CD1c-positive myeloid dendritic cell (primary cell): ENCODE results near the gene ZNF860.

ENCODE experiments used
- DNase-seq: peaks from one replicate; pipeline ENCODE4 v3.0.0-alpha.2; 2016; ENCODE audit errors: extremely low spot score

ZNF860 gene

GRCh38 chr3:31981206-31982181 lies at the start of gene ZNF860, which contains the start of gene OSBPL10:
Gene ZNF860 (plus strand): TSS chr3:31981750. CDS start chr3:31989080, 7,330 bp downstream.
Gene OSBPL10 (minus strand): TSS chr3:31981262. CDS start chr3:31981179, 83 bp downstream.
- DNase-seq: peak; percentile 67

GRCh38 chr3:31932990-31933389 lies 48.6 kb upstream of the ZNF860 start:
- DNase-seq: no peak

GRCh38 chr3:31934018-31934417 lies 47.5 kb upstream of the ZNF860 start:
- DNase-seq: no peak

DNA sequence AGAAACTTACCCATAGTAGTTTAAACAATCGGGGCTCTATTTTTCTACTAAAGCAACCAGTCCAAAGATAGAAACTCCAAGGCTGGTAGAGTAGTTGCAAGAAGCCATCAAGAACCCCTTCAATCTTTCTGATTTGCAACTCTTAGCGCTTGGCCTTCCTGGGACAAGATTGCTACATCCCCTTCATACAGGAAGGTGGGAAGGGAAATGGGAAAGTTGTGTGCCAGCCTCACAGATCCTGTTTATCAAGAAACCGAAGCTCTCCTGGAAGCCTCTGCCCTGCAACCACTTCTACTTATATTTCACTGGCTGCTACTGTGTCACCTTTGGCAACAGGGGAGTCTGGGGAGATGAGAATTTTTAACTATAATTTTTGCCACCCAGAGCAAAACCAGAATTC lies 46.7 kb upstream of the ZNF860 start:
- no peak for DNase-seq

DNA sequence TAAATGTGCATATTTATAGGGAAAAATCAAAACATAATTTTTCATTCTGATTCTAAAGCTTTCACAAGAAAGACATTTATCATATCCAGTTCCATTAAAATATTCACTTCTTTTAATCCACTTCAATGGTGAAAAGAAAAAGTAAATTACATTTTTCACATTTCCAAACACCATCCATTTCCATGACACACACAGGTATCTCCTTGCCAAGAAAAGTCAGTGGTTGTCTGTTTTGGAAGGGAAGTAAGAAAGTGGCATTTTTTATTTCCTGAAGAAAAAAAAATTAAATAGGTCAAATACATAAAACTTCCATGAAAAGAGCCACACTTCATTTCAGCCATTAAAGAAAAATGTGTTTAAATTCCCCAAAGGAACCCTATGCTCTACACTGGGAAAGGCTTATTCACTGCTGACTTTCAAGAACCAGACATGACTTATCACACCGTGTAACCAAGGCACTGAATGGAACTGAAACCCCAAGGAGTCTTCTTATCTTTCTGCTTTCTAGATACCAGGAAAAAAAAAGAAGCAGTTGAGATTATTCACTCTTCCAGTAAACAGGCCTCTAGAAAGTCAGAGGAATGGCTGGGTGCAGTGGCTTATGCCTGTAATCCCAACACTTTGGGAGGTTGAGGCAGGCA lies 45.0 kb upstream of the ZNF860 start:
- no peak for DNase-seq

DNA sequence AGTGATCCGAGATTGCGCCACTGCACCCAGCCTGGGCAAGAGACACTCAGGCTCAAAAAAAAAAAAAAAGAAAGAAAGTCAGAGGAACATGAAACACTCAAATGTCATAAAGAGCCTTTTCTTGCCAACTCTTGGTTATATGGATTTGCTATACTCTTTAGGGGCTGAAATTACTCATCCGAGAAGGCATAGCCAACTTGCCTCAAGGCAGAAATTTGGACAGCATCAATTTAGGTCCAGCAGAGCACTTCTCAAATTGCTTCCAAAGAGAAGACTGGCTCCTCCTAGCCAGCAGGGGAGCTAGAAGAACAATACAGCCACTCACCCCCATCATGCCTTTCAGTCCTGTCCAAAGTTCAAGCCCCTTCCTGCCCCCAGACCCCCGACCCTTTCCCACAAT lies 44.3 kb upstream of the ZNF860 start:
- no peak for DNase-seq

DNA sequence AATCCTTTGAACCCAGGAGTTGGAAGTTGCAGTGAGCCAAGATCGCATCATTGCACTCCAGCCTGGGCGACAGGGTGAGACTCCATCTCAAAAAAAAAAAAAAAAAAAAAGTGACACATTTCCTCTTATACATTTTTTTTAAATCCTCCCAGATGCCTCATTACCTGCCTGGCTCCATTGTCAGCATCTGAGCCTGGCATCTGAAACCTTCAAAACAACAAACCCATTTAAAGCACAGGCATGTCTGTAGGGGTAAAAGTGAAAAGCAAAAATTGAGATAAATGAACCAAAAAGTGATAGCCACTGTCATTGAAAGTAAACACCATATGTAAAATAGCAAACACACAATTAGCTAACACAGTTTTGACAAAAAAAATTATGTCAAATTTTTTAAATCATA lies 39.1 kb upstream of the ZNF860 start:
- DNase-seq: no peak

GRCh38 chr3:31943041-31943440 lies 38.5 kb upstream of the ZNF860 start:
- DNase-seq: no peak

DNA sequence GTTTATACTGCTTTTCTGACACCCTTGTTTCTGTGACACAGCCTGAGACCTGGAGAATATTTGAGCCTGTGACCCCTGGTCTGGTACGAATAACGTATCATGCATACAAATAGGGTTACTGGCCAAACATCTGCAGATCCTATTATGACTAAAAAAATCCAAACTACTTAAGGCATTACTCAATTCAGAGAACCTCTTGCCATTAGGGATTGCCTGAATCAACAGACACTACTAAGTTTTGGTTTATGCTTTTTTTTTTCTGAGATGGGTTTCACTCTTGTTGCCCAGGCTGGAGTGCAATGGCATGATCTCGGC lies 35.9 kb upstream of the ZNF860 start:
- no peak for DNase-seq

- no peak for DNase-seq
These were observed 35.0 kb upstream of the ZNF860 start for GRCh38 chr3:31946484-31947081.

DNA sequence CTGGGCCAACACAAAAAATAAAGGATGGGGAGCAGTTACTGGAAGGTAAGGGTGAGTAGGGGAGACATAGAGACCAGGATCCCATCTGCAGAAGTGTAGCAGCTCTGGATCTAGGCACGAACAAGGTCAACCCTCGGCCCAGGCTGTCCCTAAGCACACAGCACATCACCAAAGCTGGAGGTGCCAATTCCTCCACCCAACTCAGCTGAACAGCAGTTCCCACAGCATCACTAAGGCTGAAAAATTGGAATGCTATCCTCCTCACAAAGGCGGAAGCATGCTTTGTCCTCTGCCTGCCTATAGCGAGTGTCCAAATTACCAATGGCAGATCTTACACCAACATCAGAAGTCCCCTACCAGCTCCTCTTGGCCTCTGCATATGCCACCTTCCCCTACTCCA lies 34.4 kb upstream of the ZNF860 start:
- no peak for DNase-seq

DNA sequence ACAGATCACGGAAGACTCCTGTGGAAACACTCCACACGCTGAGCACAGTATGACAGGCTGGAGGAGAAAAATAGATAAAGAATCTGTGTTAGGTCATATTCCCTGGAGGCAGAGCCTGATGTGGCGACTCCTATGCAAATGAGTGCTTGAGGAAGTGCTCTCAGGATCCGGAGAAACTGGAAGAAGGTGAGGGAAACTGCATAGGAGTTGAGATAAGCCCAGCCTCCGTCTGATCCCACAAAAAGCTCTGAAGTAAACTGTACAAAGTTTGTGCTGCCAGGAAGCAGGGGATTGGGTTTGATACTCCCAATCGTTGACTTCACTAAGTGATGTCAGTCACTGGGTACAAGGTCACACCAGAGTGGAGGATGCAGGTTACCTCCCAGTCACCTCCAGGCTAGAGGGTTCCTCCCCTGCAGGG lies 33.9 kb upstream of the ZNF860 start:
- no peak for DNase-seq

DNA sequence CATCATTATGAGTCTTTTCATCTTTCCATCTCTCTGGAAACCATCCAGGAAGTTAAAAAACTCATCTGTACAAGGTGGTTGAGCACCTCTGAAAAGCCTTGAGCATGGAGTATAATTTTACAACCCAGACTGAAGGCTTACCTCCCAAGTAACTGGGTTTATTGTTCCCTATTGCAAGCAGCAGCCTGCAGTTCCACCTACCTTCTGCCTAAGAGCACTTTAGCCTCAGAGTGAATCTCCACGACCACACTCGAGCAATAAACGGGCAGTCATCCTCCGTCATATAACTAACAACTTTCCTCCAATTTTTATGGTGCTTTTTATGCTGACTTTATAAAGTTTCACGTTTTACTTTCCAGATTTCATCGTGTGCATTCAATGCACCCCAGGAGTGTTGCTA lies 33.3 kb upstream of the ZNF860 start:
- no peak for DNase-seq

- DNase-seq: no peak
These were observed 29.3 kb upstream of the ZNF860 start for GRCh38 chr3:31952205-31952604.

DNA sequence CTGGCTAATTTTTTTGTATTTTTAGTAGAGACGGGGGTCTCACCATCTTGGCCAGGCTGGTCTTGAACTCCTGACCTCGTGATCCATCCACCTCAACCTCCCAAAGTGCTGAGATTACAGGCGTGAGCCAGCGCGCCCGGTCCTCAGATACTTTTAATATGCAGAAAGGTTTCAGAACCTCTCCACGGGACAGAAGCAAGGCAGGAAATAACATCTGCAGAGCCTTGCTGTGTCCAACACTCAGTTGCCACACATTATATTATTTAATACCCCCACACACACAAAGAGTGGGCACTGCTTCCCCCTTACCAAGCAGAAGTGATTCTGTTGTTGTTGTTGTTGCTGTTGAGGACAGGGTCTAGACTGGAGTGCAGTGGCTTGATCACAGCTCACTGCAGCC lies 28.5 kb upstream of the ZNF860 start:
- no peak for DNase-seq

DNA sequence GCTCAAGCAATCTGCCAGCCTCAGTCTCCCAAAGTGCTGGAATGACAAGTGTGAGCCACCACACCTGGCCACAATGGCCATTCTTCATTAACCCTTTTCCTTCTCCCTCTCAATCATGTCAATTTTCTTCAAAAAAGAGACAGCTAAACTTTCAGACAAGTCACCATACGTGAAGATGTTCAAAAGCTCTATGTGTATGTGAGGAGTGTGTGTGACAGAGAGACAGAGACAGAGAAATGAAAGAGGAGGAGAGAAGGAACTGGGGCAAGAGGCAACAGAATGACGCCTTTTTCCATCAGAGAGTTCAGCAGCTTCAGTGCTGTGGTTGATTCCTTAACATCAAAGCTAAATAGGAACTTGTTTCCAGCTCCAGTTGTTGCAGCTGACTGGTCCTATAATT lies 27.9 kb upstream of the ZNF860 start:
- no peak for DNase-seq

GRCh38 chr3:31955581-31955980 lies 26.0 kb upstream of the ZNF860 start:
- no peak for DNase-seq

- no peak for DNase-seq
These were observed 24.4 kb upstream of the ZNF860 start for GRCh38 chr3:31957106-31957505.

- no peak for DNase-seq
These were observed 22.8 kb upstream of the ZNF860 start for GRCh38 chr3:31958701-31959152.

DNA sequence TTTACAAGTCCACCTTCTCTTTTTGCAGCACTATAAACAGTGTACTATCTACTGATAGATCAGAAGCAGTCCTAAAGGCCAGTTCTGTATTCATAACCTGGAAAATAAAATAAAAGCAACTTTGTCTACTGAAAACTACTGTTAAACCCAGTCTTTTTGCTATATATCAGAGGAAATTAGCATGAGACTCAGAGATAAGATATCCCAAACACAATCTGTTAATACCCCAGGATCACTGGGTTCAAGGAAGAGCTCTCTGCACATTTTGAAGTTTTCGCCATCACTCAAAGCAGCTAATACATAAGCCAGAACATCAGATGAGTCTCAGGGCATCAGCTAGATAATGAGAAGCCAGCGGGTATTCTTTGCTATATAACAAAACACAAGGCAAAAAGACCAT lies 22.3 kb upstream of the ZNF860 start:
- DNase-seq: no peak

DNA sequence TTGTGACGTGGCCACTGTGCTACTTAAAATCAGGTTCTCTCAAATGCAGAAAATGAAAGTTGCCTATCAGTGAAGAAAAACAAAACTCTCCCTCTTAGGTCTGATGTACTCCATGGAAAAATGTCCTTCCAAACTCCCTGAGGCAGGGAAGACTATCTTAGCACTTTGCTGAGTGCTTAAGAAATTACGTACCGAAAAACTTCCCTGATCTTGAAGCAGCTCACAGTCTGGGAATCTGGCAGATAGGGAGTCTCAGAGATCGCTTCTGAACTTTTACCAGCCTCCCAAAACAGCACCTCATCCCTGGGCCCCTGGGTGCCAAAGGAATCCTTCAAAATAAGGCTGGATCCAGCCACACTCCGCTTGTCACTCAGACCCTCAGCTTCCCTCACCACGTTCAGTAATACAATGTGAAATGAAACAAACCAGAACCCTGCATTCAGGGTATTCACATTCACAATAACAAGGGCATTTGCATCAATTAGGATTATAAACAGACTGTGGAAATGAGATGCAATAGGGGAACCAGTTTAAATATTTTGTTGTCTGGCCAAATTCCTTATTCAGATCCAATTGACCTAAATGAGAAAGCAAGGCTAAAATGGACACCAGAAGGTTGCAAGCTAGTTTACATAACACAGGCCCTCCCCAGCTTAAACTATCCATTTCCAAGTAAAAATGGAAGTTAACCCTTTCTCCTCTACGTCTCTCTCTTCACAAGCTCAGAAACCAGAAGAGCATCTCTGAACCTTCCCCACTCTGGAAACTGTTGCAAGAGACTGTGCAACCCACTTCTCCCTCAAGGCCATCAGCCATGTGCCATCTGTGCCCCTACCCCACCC lies 21.4 kb upstream of the ZNF860 start:
- no peak for DNase-seq
